ENCODE measurements around the gene A1CF.

A1CF gene

GRCh38 chr10:50866317-50866716 is 19.1 kb downstream of the A1CF start:
- no peak overlapping the region for H3K4me3 ChIP-seq (ENCODE audit: low read depth, low read length)
- no peak for TF ChIP-seq CTCF (IDR thresholded peaks at IDR 0.05; ENCODE audit: low read depth, low read length, missing control alignments)
- no peak for DNase-seq (ENCODE audit: low read depth)
- in situ Hi-C loops (cut with HindIII; ENCODE audit: low sequenced_read_pairs), result no loop called here

DNA sequence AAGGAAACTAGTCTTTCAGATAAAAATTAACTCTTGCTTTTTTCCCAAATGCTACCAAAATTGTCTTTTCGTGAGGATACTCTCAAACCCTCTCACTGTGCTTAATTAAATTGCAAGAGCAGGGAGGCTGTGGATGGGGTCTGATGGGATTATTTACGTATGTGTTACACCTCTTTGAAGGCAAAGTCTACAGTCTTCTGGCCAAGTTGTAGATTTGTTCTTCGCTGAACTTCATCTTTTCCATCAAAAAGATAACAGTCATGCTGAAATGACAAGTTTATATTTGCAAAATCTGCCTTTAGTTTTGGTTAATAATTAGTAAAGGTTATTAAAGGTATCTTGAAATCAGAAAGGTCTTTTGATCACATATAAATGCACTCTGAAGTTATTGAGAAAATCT is 22.7 kb downstream of the A1CF start:
- no peak for TF ChIP-seq CTCF (IDR thresholded peaks at IDR 0.05; ENCODE audit: low read depth, low read length, missing control alignments)
- in situ Hi-C loops (cut with HindIII; ENCODE audit: low sequenced_read_pairs), result no loop called here
- no peak for DNase-seq (ENCODE audit: low read depth)

DNA sequence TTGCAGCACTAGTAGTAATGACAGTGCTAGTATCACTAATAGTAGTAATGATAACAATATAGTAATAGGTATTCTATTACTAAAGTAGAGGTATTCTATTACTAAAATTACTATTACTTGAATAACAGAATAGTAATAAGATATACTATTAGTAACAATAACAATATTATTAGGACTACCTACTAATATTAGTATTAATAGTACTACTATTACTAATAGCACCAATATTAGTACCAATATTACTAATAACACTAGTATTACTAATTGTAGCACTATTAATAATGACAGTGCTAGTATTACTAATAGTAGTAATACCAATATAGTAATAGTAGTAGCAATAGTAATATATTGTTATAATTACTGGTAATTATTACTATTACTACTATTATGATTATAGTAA is 24.1 kb downstream of the A1CF start:
- H3K4me3 ChIP-seq (ENCODE audit: low read depth, low read length), result no peak overlapping the region
- TF ChIP-seq CTCF (IDR thresholded peaks at IDR 0.05; ENCODE audit: low read depth, low read length, missing control alignments), result no peak
- no peak for DNase-seq (ENCODE audit: low read depth)
- in situ Hi-C loops (cut with HindIII; ENCODE audit: low sequenced_read_pairs), result no loop called here

More for the DNA sequence above, 22.7 kb downstream of the A1CF start:
- H3K4me3 ChIP-seq (ENCODE audit: low read depth, low read length), result no peak overlapping the region

DNA sequence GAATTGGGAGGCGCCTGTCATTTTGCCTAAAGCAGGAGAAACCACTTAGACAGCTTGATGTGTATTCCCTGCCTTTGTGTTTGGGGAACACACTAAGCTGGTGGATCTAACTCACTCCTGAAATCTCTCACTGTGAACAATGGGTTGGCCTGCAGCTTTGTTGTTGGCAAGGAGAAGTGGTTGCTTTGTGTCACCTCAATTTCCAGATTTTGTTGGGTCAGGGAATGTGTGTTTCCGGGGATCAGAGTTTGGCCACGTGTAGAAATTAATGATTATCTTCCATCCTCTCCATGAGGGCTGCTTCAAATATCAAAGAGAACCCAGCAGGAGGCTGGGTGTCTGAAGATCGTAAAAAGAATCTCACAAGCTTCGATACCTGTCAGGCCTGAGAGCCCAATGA is 27.8 kb downstream of the A1CF start:
- TF ChIP-seq CTCF (IDR thresholded peaks at IDR 0.05; ENCODE audit: low read depth, low read length, missing control alignments), result no peak
- in situ Hi-C loops (cut with HindIII; ENCODE audit: low sequenced_read_pairs), result no loop called here
- DNase-seq (ENCODE audit: low read depth), result no peak
- H3K4me3 ChIP-seq (ENCODE audit: low read depth, low read length), result no peak overlapping the region

GRCh38 chr10:50855461-50855860 is 30.0 kb downstream of the A1CF start:
- DNase-seq (ENCODE audit: low read depth), result no peak
- H3K4me3 ChIP-seq (ENCODE audit: low read depth, low read length), result no peak overlapping the region
- TF ChIP-seq CTCF (IDR thresholded peaks at IDR 0.05; ENCODE audit: low read depth, low read length, missing control alignments), result no peak
- in situ Hi-C loops (cut with HindIII; ENCODE audit: low sequenced_read_pairs), result no loop called here

- DNase-seq (ENCODE audit: low read depth), result no peak
- in situ Hi-C loops (cut with HindIII; ENCODE audit: low sequenced_read_pairs), result no loop called here
- no peak overlapping the region for H3K4me3 ChIP-seq (ENCODE audit: low read depth, low read length)
- TF ChIP-seq CTCF (IDR thresholded peaks at IDR 0.05; ENCODE audit: low read depth, low read length, missing control alignments), result no peak
These were observed 30.4 kb downstream of the A1CF start for GRCh38 chr10:50855015-50855414.

GRCh38 chr10:50853557-50853956 is 31.9 kb downstream of the A1CF start:
- in situ Hi-C loops (cut with HindIII; ENCODE audit: low sequenced_read_pairs), result no loop called here
- H3K4me3 ChIP-seq (ENCODE audit: low read depth, low read length), result no peak overlapping the region
- no peak for DNase-seq (ENCODE audit: low read depth)
- TF ChIP-seq CTCF (IDR thresholded peaks at IDR 0.05; ENCODE audit: low read depth, low read length, missing control alignments), result no peak

Measured in astrocyte of the cerebellum (primary cell).